GM23248 (cell line): ENCODE data around the gene MED12.

Experiments used
- EZH2 ChIP-seq: fragments of 200-600 bp; sonication (generic); IDR thresholded peaks from 2 replicates; pipeline ENCODE4 v1.6.1; 2018; ENCODE audit warnings: antibody characterized with exemption, mild to moderate bottlenecking; ENCODE audit not compliant: insufficient read depth, poor library complexity, severe bottlenecking
- EZH2phosphoT487 ChIP-seq: fragments of 200-600 bp; sonication (generic); IDR thresholded peaks from 2 replicates; pipeline ENCODE4 v1.6.1; 2018; ENCODE audit warnings: antibody characterized with exemption, moderate library complexity, mild to moderate bottlenecking, low read depth; ENCODE audit not compliant: insufficient read depth

DNA sequence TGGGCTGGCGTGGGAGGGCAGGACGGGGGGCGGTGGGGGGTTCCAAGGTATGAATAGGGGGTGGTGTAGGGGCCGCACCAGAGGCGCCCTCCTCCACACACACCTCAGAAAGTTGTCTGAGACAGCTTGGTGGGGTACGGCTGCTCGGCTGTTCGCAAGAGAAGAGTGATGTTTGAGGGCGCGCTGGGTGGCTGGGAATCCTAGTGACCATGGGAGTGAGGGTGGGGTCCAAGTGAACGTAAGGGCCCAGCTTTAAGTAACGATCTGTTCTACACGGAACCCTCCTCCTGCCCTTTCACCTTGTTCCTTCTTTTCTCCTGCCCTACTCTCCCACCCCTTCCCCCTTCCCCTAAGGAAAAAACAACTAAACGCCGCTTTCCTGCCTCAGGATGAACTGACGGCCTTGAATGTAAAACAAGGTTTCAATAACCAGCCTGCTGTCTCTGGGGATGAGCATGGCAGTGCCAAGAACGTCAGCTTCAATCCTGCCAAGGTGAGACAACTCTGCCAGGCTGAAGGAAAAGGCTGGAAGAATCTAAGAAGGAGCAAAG is 664 bp downstream of the MED12 start:
- TF ChIP-seq EZH2phosphoT487 (no peak), EZH2 (no peak)
